SHP77 (cell line): ENCODE data around the gene LPAR3.

ENCODE experiments used
- DNase-seq, 2 experiments: peaks; one replicate each; lab custom pipeline; 2025; lab: John Stamatoyannopoulos, UW

The LPAR3 gene

GRCh38 chr1:84827976-84828375 lies 65.0 kb downstream of the LPAR3 start:
- DNase-seq: no peak

GRCh38 chr1:84827555-84827954 lies 65.5 kb downstream of the LPAR3 start:
- no peak for DNase-seq

- DNase-seq: no peak
These were observed 67.8 kb downstream of the LPAR3 start for GRCh38 chr1:84825161-84825560.

- DNase-seq: no peak
These were observed 69.0 kb downstream of the LPAR3 start for GRCh38 chr1:84823991-84824390.

GRCh38 chr1:84823511-84823910 lies 69.5 kb downstream of the LPAR3 start:
- no peak for DNase-seq

GRCh38 chr1:84810343-84810742 lies 82.7 kb downstream of the LPAR3 start:
- no peak for DNase-seq

GRCh38 chr1:84809023-84809422 lies 84.0 kb downstream of the LPAR3 start:
- DNase-seq: no peak

- DNase-seq: no peak
These were observed 89.4 kb downstream of the LPAR3 start for GRCh38 chr1:84803604-84804003.

- no peak for DNase-seq
These were observed 90.3 kb downstream of the LPAR3 start for GRCh38 chr1:84802567-84803232.

- DNase-seq: no peak
These were observed 92.6 kb downstream of the LPAR3 start for GRCh38 chr1:84800090-84801073.

GRCh38 chr1:84797603-84798002 lies 95.4 kb downstream of the LPAR3 start:
- no peak for DNase-seq

GRCh38 chr1:84795966-84796600 lies 96.9 kb downstream of the LPAR3 start:
- no peak for DNase-seq

- DNase-seq: no peak
These were observed 97.8 kb downstream of the LPAR3 start for GRCh38 chr1:84795213-84795612.

- DNase-seq: no peak
These were observed 100.6 kb downstream of the LPAR3 start for GRCh38 chr1:84792421-84792820.

GRCh38 chr1:84789014-84789413 lies 104.0 kb downstream of the LPAR3 start:
- no peak for DNase-seq

GRCh38 chr1:84785271-84786036 lies 107.6 kb downstream of the LPAR3 start:
- no peak for DNase-seq

GRCh38 chr1:84782881-84783280 lies 110.1 kb downstream of the LPAR3 start:
- DNase-seq: no peak

GRCh38 chr1:84781946-84782771 lies 110.8 kb downstream of the LPAR3 start:
- peak in 1 of 2 experiments; percentile 6 for DNase-seq

GRCh38 chr1:84780000-84780716 lies 112.8 kb downstream of the LPAR3 start:
- no peak for DNase-seq

GRCh38 chr1:84776639-84777038 lies 116.4 kb downstream of the LPAR3 start:
- no peak for DNase-seq
